ENCODE data around the gene BMPR2. TPM values are rescaled to one million over a fixed set of nuclear protein-coding genes. Genes with fewer than 3 reads are reported as not detected.

BMPR2 gene
- total and polyA plus RNA-seq, 2 donors (not counting 1 experiment from before 2014, with no cell fraction given), result 3.1 to 24.6 TPM

GRCh38 chr2:202490479-202490878 lies 114.4 kb downstream of the BMPR2 start:
- Histone ChIP-seq H4K20me1 (ENCODE audit: control insufficient read depth, insufficient read depth, low read length, poor library complexity, severe bottlenecking) (no peaks in the 10 kb centered on the region), H3K36me3 (replicated peaks in 1 of 2; ENCODE audit: control extremely low read depth in 1 of 2, control insufficient read depth in 1 of 2, extremely low read depth in 1 of 2, insufficient read depth in 2 of 2, low read length in 1 of 2) (no peaks in the 10 kb centered on the region), H3K79me2 (ENCODE audit: control insufficient read depth, insufficient read depth, low read length) (no peaks in the 10 kb centered on the region), H3K4me2 (replicated peaks; ENCODE audit: low read depth, low read length, poor library complexity, severe bottlenecking) (no peak overlapping the region), H3K27ac (ENCODE audit: low read length in 2 of 2) (no peak overlapping the region), H3K4me3 (ENCODE audit: control extremely low read depth in 1 of 5, extremely low read depth in 1 of 5, insufficient read depth in 1 of 5, low read depth in 2 of 5, low read length in 4 of 5) (no peak overlapping the region), H3K9me3 (ENCODE audit: control extremely low read depth in 1 of 3, control insufficient read depth in 2 of 3, insufficient read depth in 1 of 3, low read length in 2 of 3) (no peaks in the 10 kb centered on the region), H3K27me3 (replicated peaks in 1 of 4; ENCODE audit: control extremely low read depth in 1 of 4, control insufficient read depth in 3 of 4, insufficient read depth in 4 of 4, low read length in 3 of 4) (no peaks in the 10 kb centered on the region), H2AFZ (ENCODE audit: insufficient read depth, low read depth, low read length, poor library complexity, severe bottlenecking) (no peak overlapping the region), H3K9ac (ENCODE audit: low read length) (no peak overlapping the region), H3K4me1 (ENCODE audit: control insufficient read depth in 2 of 2, insufficient read depth in 2 of 2, low read length in 2 of 2) (no peaks in the 10 kb centered on the region)
- Mint-ChIP-seq H3K27ac (no peak overlapping the region), H3K9me3 (ENCODE audit: insufficient read depth) (no peaks in the 10 kb centered on the region), H3K27me3 (no peaks in the 10 kb centered on the region), H3K4me3 (no peak overlapping the region), H3K4me1 (no peaks in the 10 kb centered on the region)
- intact Hi-C loops (cut with micrococcal nuclease), result no loop called here
- POLR2A ChIA-PET, result no interaction called here
- DNase-seq, result no peak
- no peak for TF ChIP-seq CTCF (IDR thresholded peaks at IDR 0.05)
- no peak for TF ChIP-seq EZH2 (IDR thresholded peaks at IDR 0.05; ENCODE audit: borderline replicate concordance, insufficient read depth, low read depth, low read length, poor library complexity, severe bottlenecking)
- ATAC-seq (ENCODE audit: low read depth), result no peak
- CTCF ChIA-PET, result no interaction called here

GRCh38 chr2:202491514-202491913 lies 115.4 kb downstream of the BMPR2 start:
- Histone ChIP-seq H3K79me2 (ENCODE audit: control insufficient read depth, insufficient read depth, low read length) (no peaks in the 10 kb centered on the region), H3K9me3 (ENCODE audit: control extremely low read depth in 1 of 3, control insufficient read depth in 2 of 3, insufficient read depth in 1 of 3, low read length in 2 of 3) (no peaks in the 10 kb centered on the region), H2AFZ (ENCODE audit: insufficient read depth, low read depth, low read length, poor library complexity, severe bottlenecking) (no peak overlapping the region), H4K20me1 (ENCODE audit: control insufficient read depth, insufficient read depth, low read length, poor library complexity, severe bottlenecking) (no peaks in the 10 kb centered on the region), H3K36me3 (replicated peaks in 1 of 2; ENCODE audit: control extremely low read depth in 1 of 2, control insufficient read depth in 1 of 2, extremely low read depth in 1 of 2, insufficient read depth in 2 of 2, low read length in 1 of 2) (no peaks in the 10 kb centered on the region), H3K4me3 (ENCODE audit: control extremely low read depth in 1 of 5, extremely low read depth in 1 of 5, insufficient read depth in 1 of 5, low read depth in 2 of 5, low read length in 4 of 5) (no peak overlapping the region), H3K9ac (ENCODE audit: low read length) (no peak overlapping the region), H3K4me2 (replicated peaks; ENCODE audit: low read depth, low read length, poor library complexity, severe bottlenecking) (no peak overlapping the region), H3K4me1 (ENCODE audit: control insufficient read depth in 2 of 2, insufficient read depth in 2 of 2, low read length in 2 of 2) (no peaks in the 10 kb centered on the region), H3K27me3 (replicated peaks in 1 of 4; ENCODE audit: control extremely low read depth in 1 of 4, control insufficient read depth in 3 of 4, insufficient read depth in 4 of 4, low read length in 3 of 4) (no peaks in the 10 kb centered on the region), H3K27ac (ENCODE audit: low read length in 2 of 2) (no peak overlapping the region)
- 92% methylated on average over 4 of the region's 4 CpGs for WGBS (ENCODE audit: insufficient coverage)
- TF ChIP-seq EZH2 (IDR thresholded peaks at IDR 0.05; ENCODE audit: borderline replicate concordance, insufficient read depth, low read depth, low read length, poor library complexity, severe bottlenecking), result no peak
- no peak for TF ChIP-seq CTCF (IDR thresholded peaks at IDR 0.05)
- no peaks in the 10 kb centered on the region for H3K4me1 Mint-ChIP-seq
- no peak for DNase-seq
- H3K9me3 Mint-ChIP-seq (ENCODE audit: insufficient read depth), result no peaks in the 10 kb centered on the region
- no peaks in the 10 kb centered on the region for H3K27me3 Mint-ChIP-seq
- ChIA-PET POLR2A (no interaction called here), CTCF (no interaction called here)
- H3K27ac Mint-ChIP-seq, result no peak overlapping the region
- no peak for ATAC-seq (ENCODE audit: low read depth)
- intact Hi-C loops (cut with micrococcal nuclease), result no loop called here
- no peak overlapping the region for H3K4me3 Mint-ChIP-seq
